Stomach smooth muscle (tissue), 2 donors: ENCODE results near the gene ETDC.
"Not testable (repeated sequence)": the region's sequence is repeated elsewhere in the genome, so short reads cannot be mapped to it uniquely, and the experiment has no call there.

ENCODE experiments used
- H3K27ac ChIP-seq: one replicate; pipeline ENCODE4 v1.7.0; 2013; ENCODE audit warnings: mild to moderate bottlenecking, low read length, inconsistent platforms
- H3K27me3 ChIP-seq, 2 donors: one replicate each; pipeline ENCODE4 v1.7.0; 2013; ENCODE audit warnings: low read length in 2 of 2; ENCODE audit not compliant: insufficient read depth in 2 of 2, control insufficient read depth in 1 of 2
- H3K36me3 ChIP-seq, 2 donors: one replicate each; pipeline ENCODE4 v1.7.0; 2013; ENCODE audit warnings: low read length in 2 of 2; ENCODE audit not compliant: control insufficient read depth in 2 of 2, insufficient read depth in 2 of 2
- H3K4me1 ChIP-seq: one replicate; pipeline ENCODE4 v1.7.0; 2013; ENCODE audit warnings: low read length; ENCODE audit not compliant: control insufficient read depth, insufficient read depth
- H3K4me3 ChIP-seq, 2 donors: one replicate each; pipeline ENCODE4 v1.7.0; 2013; ENCODE audit warnings: low read length in 2 of 2
- H3K9ac ChIP-seq, 2 donors: one replicate each; pipeline ENCODE4 v1.7.0; 2013; ENCODE audit warnings: low read length in 2 of 2, mild to moderate bottlenecking in 1 of 2
- H3K9me3 ChIP-seq, 2 donors: one replicate each; pipeline ENCODE4 v1.7.0; 2013; ENCODE audit warnings: low read length in 2 of 2; ENCODE audit not compliant: control insufficient read depth in 2 of 2
- donor health status: healthy.
- donor health status: Pancreatic carcinoma.

The ETDC gene

DNA sequence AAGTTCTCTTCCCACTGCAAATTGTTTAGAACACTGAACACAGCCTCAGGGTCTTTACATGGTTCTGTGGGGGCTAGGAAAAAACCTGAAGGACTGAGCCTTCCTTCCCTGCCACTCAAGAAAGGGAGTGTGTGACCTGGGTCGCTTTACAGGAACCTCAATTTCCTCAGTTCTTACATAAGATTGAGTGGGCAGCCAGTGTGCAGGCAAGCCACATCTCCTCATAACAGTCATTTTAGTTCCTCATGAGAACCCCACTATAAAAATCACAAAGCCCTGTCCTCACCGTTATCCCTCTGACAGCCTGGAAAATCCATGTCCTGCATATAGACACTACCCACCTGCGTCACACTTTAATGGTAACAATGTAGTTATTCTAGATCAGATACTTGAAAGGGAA, 2.1 kb upstream of the ETDC start:
- H3K9ac ChIP-seq: no peak overlapping the region
- no peak overlapping the region for H3K4me3 ChIP-seq
- no peak overlapping the region for H3K27ac ChIP-seq
- no peaks in the 10 kb centered on the region for H3K9me3 ChIP-seq
- no peaks in the 10 kb centered on the region for H3K36me3 ChIP-seq
- H3K27me3 ChIP-seq: peaks cover 0 to 2% of the 10 kb centered on the region in 2 donors
- H3K4me1 ChIP-seq: no peaks in the 10 kb centered on the region

GRCh38 chrX:135308345-135308855, 880 bp upstream of the ETDC start:
- no peaks in the 10 kb centered on the region for H3K36me3 ChIP-seq
- H3K27me3 ChIP-seq: no peaks in the 10 kb centered on the region
- no peaks in the 10 kb centered on the region for H3K4me1 ChIP-seq
- H3K27ac ChIP-seq: no peak overlapping the region
- H3K9me3 ChIP-seq: no peaks in the 10 kb centered on the region
- H3K9ac ChIP-seq: no peak overlapping the region
- no peak overlapping the region for H3K4me3 ChIP-seq

GRCh38 chrX:135315864-135316263, 6.6 kb downstream of the ETDC start:
- no peak overlapping the region for H3K4me3 ChIP-seq
- H3K27me3 ChIP-seq: no peaks in the 10 kb centered on the region
- H3K9ac ChIP-seq: no peak overlapping the region
- no peaks in the 10 kb centered on the region for H3K9me3 ChIP-seq
- no peak overlapping the region for H3K27ac ChIP-seq
- no peaks in the 10 kb centered on the region for H3K36me3 ChIP-seq
- no peaks in the 10 kb centered on the region for H3K4me1 ChIP-seq

DNA sequence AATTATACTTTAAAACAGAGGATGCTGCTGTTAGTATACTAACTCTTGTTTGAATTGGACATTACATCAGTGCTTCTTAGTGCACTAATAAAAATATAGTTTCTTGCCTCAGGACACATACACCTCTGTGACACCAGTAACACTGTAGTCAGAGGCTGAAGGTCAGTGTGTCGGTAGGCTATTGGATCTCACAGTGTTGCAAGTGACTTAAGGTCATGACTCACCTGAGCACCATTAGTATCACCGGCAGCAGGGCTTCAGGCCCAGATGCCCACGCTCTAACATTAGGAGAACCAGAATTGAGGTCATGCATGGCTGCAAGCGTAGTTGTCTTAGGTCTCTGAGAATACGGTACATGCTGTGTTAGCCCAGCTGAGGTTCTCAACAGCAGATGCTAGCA, 15.2 kb downstream of the ETDC start:
- no peaks in the 10 kb centered on the region for H3K36me3 ChIP-seq

DNA sequence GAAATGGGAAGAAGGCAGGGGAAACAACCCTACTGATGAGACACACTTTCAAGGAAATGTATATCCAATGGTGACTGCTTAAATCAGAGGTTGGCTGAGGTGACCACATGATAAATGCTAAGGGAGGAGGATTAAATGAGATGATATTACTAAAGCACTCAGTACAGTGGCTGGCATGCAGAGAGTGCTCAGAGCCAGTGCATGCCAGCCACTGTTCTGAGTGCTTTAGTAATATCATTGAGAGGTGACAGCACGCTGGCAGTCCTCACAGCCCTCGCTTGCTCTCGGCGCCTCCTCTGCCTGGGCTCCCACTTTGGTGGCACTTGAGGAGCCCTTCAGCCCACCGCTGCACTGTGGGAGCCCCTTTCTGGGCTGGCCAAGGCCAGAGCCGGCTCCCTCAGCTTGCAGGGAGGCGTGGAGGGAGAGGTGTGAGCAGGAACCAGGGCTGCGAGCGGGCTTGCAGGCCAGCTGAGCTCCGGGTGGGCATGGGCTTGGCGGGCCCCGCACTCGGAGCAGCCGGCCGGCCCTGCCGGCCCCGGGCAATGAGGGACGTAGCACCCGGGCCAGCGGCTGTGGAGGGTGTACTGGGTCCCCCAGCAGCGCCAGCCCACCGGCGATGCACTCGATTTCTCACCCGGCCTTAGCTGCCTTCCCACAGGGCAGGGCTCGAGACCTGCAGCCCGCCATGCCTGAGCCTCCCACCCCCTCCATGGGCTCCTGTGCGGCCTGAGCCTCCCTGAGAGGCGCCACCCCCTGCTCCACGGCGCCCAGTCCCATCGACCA, 15.9 kb downstream of the ETDC start:
- H3K4me1 ChIP-seq, H3K27ac ChIP-seq, H3K9me3 ChIP-seq, H3K36me3 ChIP-seq, H3K27me3 ChIP-seq, H3K4me3 ChIP-seq, H3K9ac ChIP-seq: not testable (repeated sequence)

More for the DNA sequence above, 15.2 kb downstream of the ETDC start:
- H3K9ac ChIP-seq: no peak overlapping the region
- no peaks in the 10 kb centered on the region for H3K9me3 ChIP-seq
- H3K4me1 ChIP-seq: peaks cover 3% of the 10 kb centered on the region
- H3K27me3 ChIP-seq: no peaks in the 10 kb centered on the region
- no peak overlapping the region for H3K4me3 ChIP-seq
- no peak overlapping the region for H3K27ac ChIP-seq

DNA sequence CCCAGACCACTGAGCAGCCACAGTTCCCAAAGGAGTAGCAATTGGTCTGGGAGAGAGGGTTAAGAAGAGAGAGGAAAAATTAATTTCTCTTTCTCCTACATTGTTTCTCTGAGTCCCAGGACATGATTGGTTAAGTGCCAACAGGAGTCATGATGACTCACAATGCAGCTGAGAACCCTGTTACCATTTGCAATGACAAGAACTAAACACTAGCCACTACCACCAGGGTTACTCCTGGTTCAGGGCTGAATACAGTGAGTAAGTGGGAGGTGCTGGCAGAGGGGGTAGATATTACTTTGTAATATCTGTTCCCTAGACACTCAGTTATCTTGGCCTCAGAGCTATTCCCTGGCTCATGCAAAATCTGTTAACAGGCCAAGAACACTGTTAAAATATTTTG, 18.0 kb downstream of the ETDC start:
- Histone ChIP-seq H3K36me3 (no peaks in the 10 kb centered on the region), H3K9ac (no peak overlapping the region), H3K27me3 (no peaks in the 10 kb centered on the region)

DNA sequence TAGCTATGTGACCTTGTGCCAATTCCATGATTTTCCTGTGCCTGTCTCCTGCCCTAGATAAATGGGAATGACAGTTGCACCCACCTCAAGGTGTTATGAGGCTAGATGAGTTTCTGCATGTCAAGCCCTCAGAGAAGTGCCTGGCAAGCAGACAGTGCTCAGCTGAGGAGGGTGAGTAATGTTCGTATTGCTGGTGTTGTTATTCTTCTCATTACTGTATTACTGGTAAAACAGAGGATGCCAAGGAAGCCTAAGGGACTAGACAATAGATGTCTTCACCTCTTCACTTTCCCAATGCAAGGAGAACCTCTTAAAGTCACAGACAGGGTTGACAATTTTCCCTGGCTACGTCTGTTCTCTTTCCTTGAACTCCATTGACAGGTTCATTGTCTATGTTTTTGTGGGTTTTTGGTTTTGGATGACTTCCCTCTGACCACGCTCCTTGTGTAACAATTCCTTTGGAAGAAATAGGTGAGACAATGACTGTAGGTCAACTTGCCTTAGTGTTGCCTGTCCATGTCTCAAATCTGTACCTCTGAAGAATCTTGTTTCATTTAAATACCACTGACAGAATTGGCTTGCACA, 19.2 kb downstream of the ETDC start:
- H3K27me3 ChIP-seq: no peaks in the 10 kb centered on the region

More for the DNA sequence above, 18.0 kb downstream of the ETDC start:
- H3K27ac ChIP-seq: no peak overlapping the region
- H3K4me3 ChIP-seq: no peak overlapping the region
- H3K4me1 ChIP-seq: peaks cover 3% of the 10 kb centered on the region
- no peaks in the 10 kb centered on the region for H3K9me3 ChIP-seq

DNA sequence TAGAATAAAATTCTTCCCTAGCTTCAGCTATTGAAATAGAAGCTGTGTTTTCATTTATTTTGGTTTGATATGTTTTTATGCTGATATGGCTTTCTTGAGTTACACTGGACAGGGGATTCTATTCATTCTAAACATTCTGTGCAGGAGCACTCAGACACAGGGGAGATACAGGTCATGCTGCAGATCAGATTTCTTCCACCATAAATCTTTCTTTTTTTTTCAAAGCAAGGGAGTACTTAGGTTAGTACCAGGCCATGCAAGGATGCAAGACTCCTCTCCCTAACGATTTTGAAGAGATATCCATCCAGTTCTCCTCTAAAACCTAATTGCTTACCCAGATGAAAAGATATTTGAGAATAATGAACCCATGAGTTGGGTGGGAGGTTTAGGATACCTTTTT, 21.4 kb downstream of the ETDC start:
- Histone ChIP-seq H3K27ac (no peak overlapping the region), H3K9ac (no peak overlapping the region), H3K36me3 (no peaks in the 10 kb centered on the region), H3K4me3 (no peak overlapping the region), H3K27me3 (no peaks in the 10 kb centered on the region), H3K9me3 (no peaks in the 10 kb centered on the region), H3K4me1 (peaks cover 3% of the 10 kb centered on the region)

More for the DNA sequence above, 19.2 kb downstream of the ETDC start:
- Histone ChIP-seq H3K9ac (no peak overlapping the region), H3K36me3 (no peaks in the 10 kb centered on the region), H3K27ac (no peak overlapping the region), H3K4me1 (peaks cover 3% of the 10 kb centered on the region), H3K9me3 (no peaks in the 10 kb centered on the region), H3K4me3 (no peak overlapping the region)

DNA sequence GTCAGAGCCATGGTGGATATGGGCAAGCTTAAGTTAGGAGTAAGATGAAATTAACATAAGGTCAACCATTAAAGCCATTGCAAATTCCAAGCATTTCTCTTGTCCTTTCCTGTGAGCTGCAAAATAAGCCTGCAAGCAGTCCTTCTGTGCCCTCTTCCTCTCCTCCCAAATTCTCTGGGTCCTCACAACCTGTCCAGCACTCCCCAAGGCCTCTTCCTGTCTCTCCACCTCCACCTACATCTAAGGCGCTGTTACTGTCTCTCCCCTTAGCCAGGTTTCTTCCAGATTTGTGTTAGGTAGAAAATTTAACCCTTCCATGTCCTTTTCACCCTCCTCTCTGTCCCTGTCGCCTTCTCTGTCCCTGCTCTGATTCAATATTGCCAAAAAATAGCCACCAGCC, 22.2 kb downstream of the ETDC start:
- H3K27me3 ChIP-seq: no peaks in the 10 kb centered on the region

GRCh38 chrX:135340831-135341230, 31.6 kb downstream of the ETDC start:
- Histone ChIP-seq H3K9ac (no peak overlapping the region), H3K27ac (no peak overlapping the region), H3K9me3 (no peaks in the 10 kb centered on the region), H3K4me3 (peak overlapping the region; percentile 40 to 83), H3K4me1 (peaks cover 21% of the 10 kb centered on the region), H3K27me3 (peaks cover 0 to 7% of the 10 kb centered on the region in 2 donors), H3K36me3 (no peaks in the 10 kb centered on the region)

More for the DNA sequence above, 22.2 kb downstream of the ETDC start:
- no peaks in the 10 kb centered on the region for H3K36me3 ChIP-seq
- no peak overlapping the region for H3K4me3 ChIP-seq
- no peak overlapping the region for H3K9ac ChIP-seq
- H3K27ac ChIP-seq: no peak overlapping the region
- H3K9me3 ChIP-seq: no peaks in the 10 kb centered on the region
- H3K4me1 ChIP-seq: peaks cover 3% of the 10 kb centered on the region

DNA sequence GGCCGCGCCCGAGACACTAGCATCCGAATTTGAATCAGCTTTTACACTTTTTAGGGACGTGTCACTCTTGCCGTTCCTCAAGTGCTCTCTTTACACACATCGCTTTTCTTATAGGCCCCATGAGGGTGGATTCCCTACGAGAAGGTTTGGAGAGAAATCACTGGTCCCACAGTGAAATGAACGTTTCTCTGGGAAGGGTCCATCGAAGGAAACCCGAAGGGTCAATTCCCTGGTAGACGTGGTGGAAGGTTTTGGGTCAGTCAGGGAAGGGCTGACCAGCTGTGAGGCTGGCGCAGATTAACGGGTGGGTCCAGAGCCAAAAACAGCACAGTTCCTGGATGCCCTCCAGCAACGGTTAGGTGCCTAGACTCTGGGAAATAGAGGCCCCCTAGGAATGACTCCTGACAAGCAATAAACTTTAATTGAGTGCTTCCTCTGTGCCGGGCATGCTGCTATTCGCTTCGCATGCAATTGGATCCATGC, 35.9 kb downstream of the ETDC start:
- peak overlapping the region; percentile 72 to 90 for H3K9ac ChIP-seq
- H3K36me3 ChIP-seq: peaks cover under 1 to 9% of the 10 kb centered on the region in 2 donors
- H3K4me1 ChIP-seq: peaks cover 15% of the 10 kb centered on the region
- H3K4me3 ChIP-seq: peak overlapping the region; percentile 67 to 83
- peaks cover 0 to 4% of the 10 kb centered on the region in 2 donors for H3K27me3 ChIP-seq
- peak overlapping the region; percentile 92 for H3K27ac ChIP-seq
- H3K9me3 ChIP-seq: no peaks in the 10 kb centered on the region
